HG03469 (cell line): ENCODE measurements around the gene TAS2R40.
A peak's percentile ranks its signal among the peaks of the same experiment; 100 is the strongest.
"Not testable (repeated sequence)": the region's sequence is repeated elsewhere in the genome, so short reads cannot be mapped to it uniquely, and the experiment has no call there.

Experiments
- ATAC-seq: cut with Tn5 transposase; IDR thresholded peaks from one replicate; pipeline ENCODE4 v1.9.1; 2021; ENCODE audit warnings: mild to moderate bottlenecking, moderate library complexity, moderate number of reproducible peaks; ENCODE audit not compliant: unreplicated experiment

The TAS2R40 gene

DNA sequence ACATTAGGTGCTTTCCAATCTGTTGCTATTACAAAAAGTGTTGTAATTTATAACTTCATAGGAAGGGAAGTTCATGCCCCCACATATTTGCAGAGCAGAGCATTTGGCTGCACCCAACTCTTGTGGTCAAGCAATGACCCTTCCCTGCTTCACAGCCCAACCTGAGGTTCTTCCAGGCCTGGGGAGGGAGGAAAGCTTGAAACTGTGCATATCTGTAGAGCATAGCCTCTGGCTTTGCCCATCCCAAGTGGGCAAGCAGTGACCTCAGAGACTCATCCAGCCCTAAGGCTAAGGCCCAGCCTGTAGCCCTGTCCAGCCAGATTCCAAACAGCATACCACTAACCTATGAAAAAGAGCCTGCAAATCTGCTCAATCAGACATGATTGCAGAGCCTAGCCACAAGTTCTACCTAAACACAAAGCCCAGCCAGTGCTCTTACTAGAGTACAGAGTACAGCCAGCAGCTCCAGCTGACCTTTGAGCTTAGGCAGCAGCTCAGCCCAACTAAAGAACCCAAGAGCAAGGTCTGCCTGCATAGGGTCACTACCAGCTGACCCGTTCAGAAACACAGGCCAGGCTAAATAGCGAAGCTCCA lies 27.0 kb downstream of the TAS2R40 start:
- no peak for ATAC-seq

DNA sequence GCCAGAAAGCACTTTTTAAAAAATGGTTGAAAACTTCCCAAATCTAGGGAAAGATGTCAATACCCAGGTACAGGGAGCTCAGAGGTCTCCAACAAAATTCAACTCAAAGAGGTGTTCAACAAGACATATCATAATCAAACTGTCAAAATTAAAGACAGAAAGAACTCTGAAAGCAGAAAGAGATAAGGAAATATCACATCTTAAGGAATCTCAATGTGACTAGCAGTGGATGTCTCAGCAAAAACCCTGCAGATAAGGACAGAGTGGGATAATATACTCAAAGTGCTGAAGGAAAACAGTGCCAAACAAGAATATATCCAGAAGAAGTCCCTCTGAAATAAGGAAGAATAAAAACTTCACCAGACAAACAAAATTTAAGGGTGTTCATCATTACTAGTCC lies 28.4 kb downstream of the TAS2R40 start:
- ATAC-seq = no peak

DNA sequence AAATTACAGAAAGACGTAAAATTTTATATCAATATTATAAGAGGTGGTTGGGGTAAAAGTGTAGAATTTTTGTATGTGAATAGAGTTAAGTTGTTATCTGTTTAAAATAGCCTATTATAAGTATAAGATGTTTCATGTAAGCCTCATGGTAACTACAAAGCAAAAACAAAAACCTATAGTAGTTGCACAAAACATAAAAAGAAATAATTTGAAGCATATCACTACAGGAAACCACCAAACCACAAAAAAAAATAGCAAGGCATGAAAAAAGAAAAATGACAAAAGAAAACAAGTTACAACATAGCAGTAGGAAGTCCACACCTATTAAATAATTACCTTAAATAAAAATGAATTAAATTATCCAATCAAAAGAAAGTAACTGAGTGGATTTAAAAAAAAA lies 29.0 kb downstream of the TAS2R40 start:
- ATAC-seq = no peak

DNA sequence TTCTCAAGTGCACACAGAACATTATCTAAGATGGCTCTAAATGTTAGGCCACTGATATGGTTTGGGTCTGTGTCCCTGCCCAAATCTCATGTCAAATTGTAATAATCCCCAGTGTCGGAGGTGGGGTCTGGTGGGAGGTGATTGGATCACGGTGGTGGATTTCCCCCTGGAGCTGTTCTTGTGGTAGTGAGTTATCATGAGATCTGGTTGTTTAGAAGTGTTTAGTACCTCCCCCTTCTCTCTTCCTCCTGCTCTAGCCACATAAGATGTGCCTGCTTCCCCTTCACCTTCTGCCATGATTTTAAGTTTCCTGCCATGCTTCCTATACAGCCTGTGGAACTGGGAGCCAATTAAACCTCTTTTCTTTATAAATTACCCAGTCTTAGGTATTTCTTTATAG lies 30.2 kb downstream of the TAS2R40 start:
- ATAC-seq = no peak

DNA sequence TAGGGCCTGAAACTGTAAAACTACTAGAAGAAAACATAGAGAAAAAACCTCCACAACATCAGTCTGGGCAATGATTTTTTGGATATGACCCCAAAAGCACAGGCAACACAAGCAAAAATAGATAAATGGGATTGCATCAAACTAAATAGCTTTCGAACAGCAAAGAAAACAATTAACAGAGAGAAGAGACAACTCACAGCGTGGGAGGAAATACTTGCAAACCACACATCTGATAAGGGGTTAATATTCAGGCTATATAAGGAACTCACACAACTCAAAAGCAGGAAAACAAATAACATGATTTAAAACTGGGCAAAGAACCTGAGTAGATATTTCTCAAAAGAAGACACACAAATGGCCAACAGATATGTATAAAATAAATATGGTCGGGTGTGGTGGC lies 33.7 kb downstream of the TAS2R40 start:
- no peak for ATAC-seq

DNA sequence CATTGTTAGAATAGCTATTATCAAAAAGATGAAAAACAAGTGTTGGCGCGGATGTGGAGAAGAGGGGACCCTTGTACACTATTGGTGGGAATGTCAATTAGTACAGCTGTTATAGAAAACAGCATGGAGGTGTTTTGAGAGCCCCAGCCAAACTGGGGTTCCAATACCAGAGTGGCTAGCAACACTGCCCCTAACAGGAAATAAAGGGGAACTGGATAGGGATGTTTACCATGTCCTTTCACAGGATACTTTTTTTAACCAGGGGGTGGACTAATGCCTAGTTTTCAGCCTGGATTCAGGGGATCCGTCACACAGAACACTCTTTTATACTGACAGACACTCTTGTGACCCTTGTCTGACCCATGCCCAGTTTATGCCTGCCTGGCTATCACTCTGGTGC lies 34.5 kb downstream of the TAS2R40 start:
- no peak for ATAC-seq

DNA sequence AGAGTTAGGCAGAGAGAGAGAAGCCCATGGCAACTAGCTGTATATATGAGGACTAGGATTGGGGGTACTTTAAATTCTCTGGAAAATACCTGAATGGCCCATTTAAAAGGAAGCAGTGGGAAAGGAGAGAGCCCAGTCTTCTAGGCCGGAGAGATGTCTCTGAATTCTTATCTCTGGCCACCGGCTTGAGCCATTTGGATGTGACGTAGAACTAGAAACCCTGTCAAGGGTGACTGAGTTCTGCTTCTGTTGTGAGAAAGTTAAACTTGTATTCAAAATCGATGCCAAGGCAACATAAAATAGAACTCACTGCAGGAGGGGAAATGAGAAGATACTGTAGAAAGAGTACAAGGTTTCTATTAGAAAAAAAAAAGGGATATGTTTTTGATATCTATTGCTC lies 35.1 kb downstream of the TAS2R40 start:
- peak; percentile 71 for ATAC-seq

DNA sequence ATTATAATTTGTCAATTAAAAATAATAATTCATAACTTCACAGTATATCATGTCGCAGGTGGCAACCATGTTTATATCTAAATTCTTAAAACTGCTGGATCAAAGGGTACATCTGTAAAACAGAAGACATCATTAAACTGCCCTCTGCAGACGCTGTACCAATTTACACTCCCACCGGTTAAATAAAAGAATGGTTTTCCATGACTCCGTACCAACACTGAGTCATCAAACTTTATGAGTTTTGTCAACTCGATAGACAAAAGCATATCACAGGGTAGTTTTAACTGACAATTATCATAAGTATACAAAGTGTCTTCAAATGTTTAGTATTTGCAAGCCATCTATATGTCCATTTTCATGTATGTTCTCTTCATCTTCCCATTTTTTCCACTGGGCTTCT lies 35.7 kb downstream of the TAS2R40 start:
- no peak for ATAC-seq

DNA sequence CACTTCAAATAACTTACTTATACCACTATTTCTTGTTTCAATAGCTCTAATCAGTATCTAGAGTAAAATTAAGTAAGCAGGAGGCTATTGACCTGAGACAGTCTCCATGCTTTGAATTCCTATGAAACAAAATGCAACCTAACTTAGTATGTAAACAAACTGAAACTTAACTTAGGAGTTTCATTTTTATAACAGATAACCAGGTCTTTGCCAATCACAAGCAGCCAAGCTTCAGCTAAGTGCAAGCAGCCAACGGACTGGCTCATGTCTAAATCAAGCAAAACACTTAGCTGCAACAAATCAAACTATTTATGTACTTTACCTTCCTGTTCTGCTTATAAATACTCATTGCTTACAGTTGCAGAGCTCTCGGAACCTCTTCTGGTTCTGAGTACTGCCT lies 37.0 kb downstream of the TAS2R40 start:
- ATAC-seq = no peak

DNA sequence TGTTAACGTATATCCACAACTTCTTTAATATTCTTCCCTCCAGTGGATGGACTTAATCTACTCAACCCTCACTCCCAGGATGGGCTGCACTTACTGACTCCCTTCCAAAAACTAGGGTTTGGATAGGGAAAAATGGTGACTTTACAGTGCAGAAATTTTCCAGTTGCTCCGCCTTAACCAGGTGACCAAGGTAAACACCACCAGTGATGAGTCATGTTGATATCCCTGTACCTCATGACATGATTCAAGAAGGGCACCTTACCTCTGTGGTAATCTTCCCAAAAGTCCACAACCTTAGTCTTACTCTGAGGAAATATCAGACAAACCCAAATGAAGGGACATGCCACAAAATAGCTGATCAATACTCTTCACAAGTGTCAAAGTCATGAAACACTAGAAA lies 37.9 kb downstream of the TAS2R40 start:
- ATAC-seq = no peak

DNA sequence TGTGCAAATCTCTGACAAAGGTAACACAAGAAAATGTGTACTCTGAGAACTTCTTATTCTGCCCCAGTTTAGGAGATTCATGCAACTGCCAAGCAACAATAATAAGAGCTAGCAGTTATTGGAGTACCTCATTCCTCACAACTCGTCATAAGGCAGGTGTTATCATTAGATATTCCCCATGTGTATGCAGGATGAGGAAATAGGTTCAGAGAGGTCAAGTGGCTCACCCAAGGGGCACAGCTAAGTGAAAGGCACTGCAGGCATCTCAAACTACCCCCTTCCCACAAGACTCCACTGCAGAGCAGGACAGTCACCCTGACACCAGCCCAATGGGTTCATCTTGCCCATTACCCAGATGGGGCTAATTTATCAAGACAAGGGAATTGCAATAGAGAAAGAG lies 40.1 kb downstream of the TAS2R40 start:
- ATAC-seq = no peak

DNA sequence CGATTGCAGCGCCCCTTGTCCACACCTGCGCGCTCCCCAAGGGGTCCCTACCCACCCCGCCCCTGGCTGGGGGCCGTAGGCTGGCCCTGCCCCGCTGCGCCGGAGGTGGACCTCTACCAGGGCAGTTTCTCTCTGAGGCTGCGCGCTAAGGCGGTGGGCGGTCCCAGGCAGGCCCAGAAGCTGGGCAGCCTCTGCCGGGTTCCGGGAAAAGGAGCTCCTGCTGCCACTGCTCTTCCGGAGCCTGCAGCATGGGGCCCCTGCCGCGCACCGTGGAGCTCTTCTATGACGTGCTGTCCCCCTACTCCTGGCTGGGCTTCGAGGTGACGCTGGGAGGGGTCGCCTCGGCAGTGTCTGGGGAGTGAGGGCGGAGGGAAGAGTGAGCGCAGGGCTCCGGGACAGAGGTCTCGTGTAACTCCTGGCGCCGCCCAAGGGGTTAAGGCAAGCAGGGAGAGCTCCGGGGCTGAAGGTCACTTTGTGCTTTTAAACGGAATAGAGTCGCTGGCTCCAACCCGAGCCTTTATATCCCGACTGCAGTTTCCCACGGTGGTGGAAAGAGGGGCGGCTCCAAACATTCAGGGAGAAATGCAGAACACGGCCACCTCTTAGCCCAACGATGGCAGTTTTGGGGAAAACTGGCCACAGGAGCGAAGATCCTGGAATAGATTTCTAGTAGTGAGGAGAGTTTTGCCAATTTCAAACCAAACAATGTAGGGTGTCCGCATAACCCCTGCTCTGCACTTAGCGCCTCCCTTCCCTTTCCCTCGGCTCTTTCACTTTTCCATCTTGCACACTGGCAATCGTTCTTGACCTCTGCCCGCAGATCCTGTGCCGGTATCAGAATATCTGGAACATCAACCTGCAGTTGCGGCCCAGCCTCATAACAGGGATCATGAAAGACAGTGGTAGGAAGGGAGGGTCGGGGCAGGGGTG lies 41.7 kb downstream of the TAS2R40 start, which contains the start of gene GSTK1:
GSTK1 (plus strand) TSS at position 176 of the 930 bp plus-strand sequence; CDS start at position 249, 73 bp downstream.
- ATAC-seq = peak; percentile 96

DNA sequence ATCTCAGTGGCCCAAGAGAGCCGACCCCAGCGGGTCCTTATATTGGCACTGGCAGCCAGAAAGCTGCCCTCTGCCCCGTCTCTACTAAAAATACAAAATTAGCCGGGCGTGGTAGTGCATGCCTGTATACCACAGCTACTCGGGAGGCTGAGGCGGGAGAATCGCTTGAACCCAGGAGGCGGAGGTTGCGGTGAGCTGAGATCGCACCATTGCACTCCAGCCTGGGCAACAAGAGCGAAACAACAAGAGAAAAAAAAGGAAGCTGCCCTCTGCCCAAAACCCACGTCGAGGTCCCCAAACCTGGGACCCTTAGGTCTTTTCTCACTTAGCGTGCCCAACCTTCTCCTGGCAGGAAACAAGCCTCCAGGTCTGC lies 42.3 kb downstream of the TAS2R40 start:
- ATAC-seq = not testable (repeated sequence)

DNA sequence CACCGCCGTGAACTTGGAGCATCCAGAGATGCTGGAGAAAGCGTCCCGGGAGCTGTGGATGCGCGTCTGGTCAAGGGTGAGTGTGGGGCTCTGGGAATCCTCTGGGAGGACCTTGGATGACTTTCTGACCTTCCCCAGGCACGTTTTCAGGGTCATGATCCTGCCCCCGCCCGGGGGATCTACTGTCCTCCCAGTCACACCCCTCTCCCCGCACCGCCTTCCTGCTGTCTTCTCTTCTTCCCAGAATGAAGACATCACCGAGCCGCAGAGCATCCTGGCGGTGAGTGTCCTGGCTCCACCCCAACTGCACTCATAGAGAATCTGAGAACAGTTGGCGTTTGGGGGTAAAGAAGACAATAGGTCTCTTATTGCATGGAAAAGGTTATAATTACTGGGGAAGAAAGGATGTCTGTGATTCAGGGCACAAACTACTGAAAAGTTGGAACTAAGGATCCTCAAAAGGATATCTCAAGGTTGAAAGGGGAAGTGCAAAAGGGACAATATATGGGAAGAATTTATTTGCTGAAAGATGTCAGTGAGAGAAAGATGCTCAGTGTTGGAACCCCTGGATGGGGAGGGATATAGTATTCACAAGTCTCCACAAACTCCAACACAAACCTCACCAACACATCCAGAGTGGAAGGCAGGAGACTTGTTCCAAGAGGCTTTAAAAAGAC lies 43.3 kb downstream of the TAS2R40 start:
- no peak for ATAC-seq

DNA sequence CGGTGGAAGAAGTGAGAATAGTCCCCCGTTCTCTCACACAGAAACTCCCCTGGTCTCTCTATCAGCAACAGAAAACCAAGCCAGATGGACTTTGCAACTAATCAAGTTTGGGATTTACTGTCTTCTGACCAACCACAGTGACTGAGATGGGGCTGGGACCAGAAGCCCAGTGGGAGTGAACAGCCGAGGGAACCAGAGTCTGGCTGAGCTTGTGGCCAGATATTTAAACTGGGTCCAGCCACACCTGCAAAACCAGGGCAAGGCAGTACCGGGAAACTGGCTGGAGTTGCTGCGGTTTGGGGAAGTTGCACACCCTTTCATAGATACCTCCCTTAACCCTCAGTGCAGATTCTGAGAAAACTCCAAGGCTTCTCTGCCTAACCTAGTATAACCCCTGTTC lies 47.4 kb downstream of the TAS2R40 start:
- ATAC-seq = no peak

DNA sequence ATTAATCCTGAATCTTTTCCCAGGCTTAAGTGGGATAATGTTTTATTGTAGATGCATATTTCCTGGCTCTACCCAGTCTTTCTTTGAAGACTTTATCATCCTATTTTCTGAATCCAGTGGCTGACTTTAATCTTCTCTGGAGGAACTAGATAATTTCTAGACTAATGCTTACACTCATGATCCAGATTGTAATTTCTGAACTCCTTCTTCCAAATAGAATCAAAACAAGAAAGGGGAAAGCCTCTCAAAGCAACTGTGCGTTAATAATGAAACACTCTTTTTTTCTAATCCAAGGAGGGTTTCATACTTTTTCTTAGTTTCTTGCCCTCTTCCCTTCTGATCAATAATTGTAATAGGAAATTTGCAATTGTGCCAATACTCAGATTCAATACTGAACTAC lies 49.4 kb downstream of the TAS2R40 start:
- no peak for ATAC-seq
